ENCODE measurements around the gene DNAH11.
"Not testable (repeated sequence)": the region's sequence is repeated elsewhere in the genome, so short reads cannot be mapped to it uniquely, and the experiment has no call there.

Gene DNAH11

DNA sequence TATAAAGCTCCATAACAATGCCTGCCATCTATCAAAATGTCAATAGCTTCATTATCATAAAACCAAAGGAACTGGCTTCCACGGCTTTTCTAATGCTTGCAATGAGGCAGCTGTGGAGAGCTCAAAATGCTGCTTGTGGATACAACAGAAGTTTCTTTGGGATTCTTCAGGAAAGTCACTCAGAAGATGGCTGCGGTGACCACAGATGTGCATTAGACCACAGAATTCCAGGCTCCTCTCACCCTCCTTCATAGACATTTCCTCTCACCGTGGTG is 325.7 kb downstream of the DNAH11 start:
- no peak for DNase-seq (ENCODE audit: low spot score)
- TF ChIP-seq, protein P1, sequence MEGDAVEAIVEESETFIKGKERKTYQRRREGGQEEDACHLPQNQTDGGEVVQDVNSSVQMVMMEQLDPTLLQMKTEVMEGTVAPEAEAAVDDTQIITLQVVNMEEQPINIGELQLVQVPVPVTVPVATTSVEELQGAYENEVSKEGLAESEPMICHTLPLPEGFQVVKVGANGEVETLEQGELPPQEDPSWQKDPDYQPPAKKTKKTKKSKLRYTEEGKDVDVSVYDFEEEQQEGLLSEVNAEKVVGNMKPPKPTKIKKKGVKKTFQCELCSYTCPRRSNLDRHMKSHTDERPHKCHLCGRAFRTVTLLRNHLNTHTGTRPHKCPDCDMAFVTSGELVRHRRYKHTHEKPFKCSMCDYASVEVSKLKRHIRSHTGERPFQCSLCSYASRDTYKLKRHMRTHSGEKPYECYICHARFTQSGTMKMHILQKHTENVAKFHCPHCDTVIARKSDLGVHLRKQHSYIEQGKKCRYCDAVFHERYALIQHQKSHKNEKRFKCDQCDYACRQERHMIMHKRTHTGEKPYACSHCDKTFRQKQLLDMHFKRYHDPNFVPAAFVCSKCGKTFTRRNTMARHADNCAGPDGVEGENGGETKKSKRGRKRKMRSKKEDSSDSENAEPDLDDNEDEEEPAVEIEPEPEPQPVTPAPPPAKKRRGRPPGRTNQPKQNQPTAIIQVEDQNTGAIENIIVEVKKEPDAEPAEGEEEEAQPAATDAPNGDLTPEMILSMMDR (IDR thresholded peaks at IDR 0.05; ENCODE audit: borderline replicate concordance, control extremely low read depth, extremely low read depth, insufficient read depth, missing control alignments) = no peak
- in situ Hi-C loops (cut with MboI; ENCODE audit: low sequenced_read_pairs, unreplicated experiment) = no loop called here

DNA sequence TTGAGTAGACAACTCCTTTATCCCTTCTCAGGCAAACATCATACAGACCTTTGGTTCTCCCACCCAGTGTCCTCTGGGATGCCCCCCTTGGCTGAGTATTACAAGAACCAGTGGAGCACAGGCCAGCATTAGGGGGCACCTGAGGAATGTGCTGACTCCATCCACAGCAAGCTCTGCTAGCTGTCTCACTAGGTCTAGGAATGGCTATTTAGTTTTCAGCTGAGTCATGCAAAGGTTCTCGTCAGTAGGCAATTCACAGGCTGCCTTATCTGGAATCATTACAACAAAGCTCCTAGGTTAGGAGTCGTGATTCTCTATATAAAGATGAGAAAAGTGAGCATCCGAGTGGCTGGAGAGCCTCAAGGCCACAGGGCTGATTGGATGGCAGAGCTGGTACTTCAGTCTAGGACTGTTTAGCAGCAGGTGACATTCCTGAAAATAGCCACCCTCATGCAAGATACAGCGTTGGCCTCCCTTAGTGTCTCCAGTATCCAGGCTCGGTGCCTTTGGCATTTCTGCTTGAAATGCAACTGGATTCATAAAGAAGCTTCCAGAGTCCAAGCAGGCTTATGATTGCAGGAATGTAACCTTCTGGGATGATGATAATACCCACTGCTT is 327.1 kb downstream of the DNAH11 start:
- in situ Hi-C loops (cut with MboI; ENCODE audit: low sequenced_read_pairs, unreplicated experiment) = no loop called here
- DNase-seq (ENCODE audit: low spot score) = no peak
- TF ChIP-seq, protein P1 (IDR thresholded peaks at IDR 0.05; ENCODE audit: borderline replicate concordance, control extremely low read depth, extremely low read depth, insufficient read depth, missing control alignments) = no peak

DNA sequence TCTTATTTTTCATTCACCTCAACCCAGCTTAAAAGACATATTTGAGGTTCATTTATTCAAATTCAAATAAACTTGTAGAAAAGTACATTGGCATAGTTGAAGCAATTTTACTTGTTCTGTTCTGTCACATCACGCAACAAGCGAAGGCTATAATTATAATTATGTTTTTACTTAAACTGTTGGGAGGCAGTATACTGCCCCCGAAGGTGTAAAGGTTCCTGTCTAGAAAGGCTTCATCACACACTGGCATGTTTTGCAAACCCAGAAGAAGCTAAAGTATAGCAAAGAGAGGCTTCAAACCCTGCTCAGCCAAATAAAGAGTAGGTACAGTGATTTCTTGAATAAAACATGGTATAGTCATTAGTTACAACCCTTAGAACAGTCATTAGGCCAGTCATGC is 340.2 kb downstream of the DNAH11 start:
- TF ChIP-seq, protein P1 (IDR thresholded peaks at IDR 0.05; ENCODE audit: borderline replicate concordance, control extremely low read depth, extremely low read depth, insufficient read depth, missing control alignments) = no peak
- in situ Hi-C loops (cut with MboI; ENCODE audit: low sequenced_read_pairs, unreplicated experiment) = no loop called here

DNA sequence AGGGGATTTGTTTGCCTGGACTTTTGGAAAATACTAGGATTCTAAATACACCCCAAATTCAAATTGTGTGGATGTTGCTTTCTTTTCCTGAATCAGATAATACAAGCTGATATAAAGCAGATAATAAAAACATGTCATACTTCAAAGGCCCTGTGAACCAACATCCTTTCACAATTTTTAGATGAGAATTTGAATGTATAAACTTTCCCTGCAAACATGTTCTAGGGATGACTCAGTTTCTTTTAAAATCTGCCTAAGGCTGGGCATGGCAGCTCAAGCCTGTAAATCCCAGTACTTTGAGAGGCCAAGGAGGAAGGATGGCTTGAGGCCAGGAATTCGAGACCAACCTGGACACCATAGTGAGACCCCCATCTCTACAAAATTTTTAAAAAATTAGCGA is 340.7 kb downstream of the DNAH11 start:
- in situ Hi-C loops (cut with MboI; ENCODE audit: low sequenced_read_pairs, unreplicated experiment) = not testable (repeated sequence)

More for the DNA sequence above, 340.2 kb downstream of the DNAH11 start:
- no peak for DNase-seq (ENCODE audit: low spot score)

DNA sequence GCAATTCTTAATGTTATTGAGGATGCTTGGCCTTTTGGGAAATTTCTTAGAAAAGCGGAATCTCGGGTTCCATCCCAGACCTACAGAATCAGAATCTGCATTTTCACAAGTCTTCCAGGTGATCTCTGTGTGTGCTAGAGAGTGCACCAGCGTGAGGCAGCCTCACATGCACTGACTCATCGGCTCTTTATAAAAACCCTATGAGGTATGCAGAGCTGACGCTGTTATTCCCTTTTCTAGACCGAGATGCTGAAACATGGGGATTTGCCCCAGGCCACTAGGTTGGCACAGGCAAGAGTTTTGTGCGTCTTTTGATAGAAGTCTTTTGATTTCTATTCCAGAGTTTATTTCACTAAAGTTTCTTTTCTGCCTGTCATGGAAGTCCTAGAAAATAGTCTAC is 341.7 kb downstream of the DNAH11 start:
- in situ Hi-C loops (cut with MboI; ENCODE audit: low sequenced_read_pairs, unreplicated experiment) = no loop called here
- no peak for DNase-seq (ENCODE audit: low spot score)
- TF ChIP-seq, protein P1 (IDR thresholded peaks at IDR 0.05; ENCODE audit: borderline replicate concordance, control extremely low read depth, extremely low read depth, insufficient read depth, missing control alignments) = no peak

More for the DNA sequence above, 340.7 kb downstream of the DNAH11 start:
- DNase-seq (ENCODE audit: low spot score) = not testable (repeated sequence)

DNA sequence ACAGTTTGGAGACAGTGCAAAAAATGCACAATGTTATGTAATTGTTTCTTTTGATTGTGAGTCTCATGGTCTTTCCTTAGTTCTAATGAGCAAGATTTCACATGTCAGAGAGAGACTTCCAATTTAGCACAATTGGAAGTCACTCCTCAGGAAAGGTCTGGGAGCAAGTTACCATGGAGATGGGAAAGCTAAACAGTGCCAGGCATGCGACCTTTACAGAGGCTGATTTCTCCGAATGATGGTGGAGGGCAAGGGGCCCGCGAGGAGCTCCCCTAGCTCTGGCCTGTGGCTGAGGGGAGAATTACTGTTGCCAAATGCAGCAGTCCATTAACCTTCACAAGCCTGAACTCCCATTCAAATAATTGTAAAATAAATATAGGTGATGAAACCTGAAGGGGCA is 343.6 kb downstream of the DNAH11 start:
- no peak for DNase-seq (ENCODE audit: low spot score)
- TF ChIP-seq, protein P1 (IDR thresholded peaks at IDR 0.05; ENCODE audit: borderline replicate concordance, control extremely low read depth, extremely low read depth, insufficient read depth, missing control alignments) = no peak
- in situ Hi-C loops (cut with MboI; ENCODE audit: low sequenced_read_pairs, unreplicated experiment) = no loop called here

DNA sequence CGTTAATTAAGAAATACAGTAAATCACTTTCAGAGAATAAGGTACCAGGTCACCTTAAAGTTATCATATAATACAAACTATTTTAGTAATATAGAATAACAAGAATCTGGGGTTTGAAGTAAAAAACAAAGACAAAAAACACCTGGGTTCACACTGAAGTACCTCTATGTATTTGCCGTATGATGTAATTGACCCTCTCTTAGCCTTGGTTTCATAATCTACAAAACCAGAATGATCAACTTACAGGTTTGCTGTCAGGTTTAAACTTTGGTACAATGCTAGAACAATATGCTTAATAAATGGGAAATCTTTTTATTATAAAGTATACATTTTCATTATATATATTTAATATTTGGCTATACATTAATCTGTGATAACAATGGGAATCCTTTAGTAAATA is 344.5 kb downstream of the DNAH11 start:
- no peak for DNase-seq (ENCODE audit: low spot score)
- TF ChIP-seq, protein P1 (IDR thresholded peaks at IDR 0.05; ENCODE audit: borderline replicate concordance, control extremely low read depth, extremely low read depth, insufficient read depth, missing control alignments) = no peak
- in situ Hi-C loops (cut with MboI; ENCODE audit: low sequenced_read_pairs, unreplicated experiment) = no loop called here
